K562 (cell line): ENCODE measurements around the gene SH3BGRL3. TPM values are rescaled to one million over a fixed set of nuclear protein-coding genes. Genes with fewer than 3 reads are reported as not detected.

Source experiments
- CREB1 ChIP-seq, 2 experiments: sonication (generic) in 1 of 2; formaldehyde crosslinking in 1 of 2; IDR thresholded peaks; 2 replicates each; pipeline versions ENCODE4 v1.6.1 to v1.8.0; 2012 to 2022; ENCODE audit warnings: inconsistent platforms in 1 of 2, mild to moderate bottlenecking in 1 of 2, missing genetic modification reagents in 1 of 2, moderate library complexity in 1 of 2
- EP400 ChIP-seq: fragments of 450-650 bp; IDR thresholded peaks from 2 replicates; pipeline ENCODE4 v1.6.1; 2017; ENCODE audit warnings: antibody characterized with exemption, mild to moderate bottlenecking, moderate library complexity
- ETS2 ChIP-seq: IDR thresholded peaks from 2 replicates; pipeline ENCODE4 v1.6.1; 2016; ENCODE audit warnings: borderline replicate concordance, missing genetic modification characterization, mild to moderate bottlenecking, moderate library complexity, missing compliant biosample characterization; ENCODE audit not compliant: poor library complexity, severe bottlenecking
- FOXJ2 ChIP-seq: fragments of 200-800 bp; sonication (Bioruptor generic); IDR thresholded peaks from 2 replicates; pipeline ENCODE4 v1.6.1; 2016; ENCODE audit warnings: missing genetic modification characterization, missing compliant biosample characterization
- HNRNPL ChIP-seq: fragments of 200-400 bp; formaldehyde crosslinking; IDR thresholded peaks from 2 replicates; pipeline ENCODE4 v1.6.1; 2017; ENCODE audit warnings: low read depth, mild to moderate bottlenecking, low read length
- KDM4B ChIP-seq, 2 experiments: fragments of 450-650 bp in 1 of 2; sonication (generic) in 1 of 2; IDR thresholded peaks; 2 replicates each; pipeline ENCODE4 v1.6.1; 2016 to 2017; ENCODE audit warnings: borderline replicate concordance in 2 of 2, antibody characterized with exemption in 1 of 2, low read depth in 1 of 2, mild to moderate bottlenecking in 1 of 2
- KLF16 ChIP-seq: IDR thresholded peaks from 2 replicates; pipeline ENCODE4 v1.6.1; 2016; ENCODE audit warnings: antibody characterized with exemption
- KLF6 ChIP-seq: fragments of 250-450 bp; sonication (Bioruptor Pico); IDR thresholded peaks from 2 replicates; pipeline ENCODE4 v1.4.0; 2020; ENCODE audit warnings: mild to moderate bottlenecking, moderate library complexity, borderline replicate concordance
- MECOM ChIP-seq: fragments of 250-450 bp; sonication (Bioruptor Pico); IDR thresholded peaks from 2 replicates; pipeline ENCODE4 v1.8.0; 2022; ENCODE audit warnings: inconsistent platforms
- MIER1 ChIP-seq: fragments of 450-650 bp; IDR thresholded peaks from 2 replicates; pipeline ENCODE4 v1.6.1; 2016; ENCODE audit warnings: antibody characterized with exemption, mild to moderate bottlenecking, low read depth
- NFE2L1 ChIP-seq: fragments of 450-650 bp; IDR thresholded peaks from 2 replicates; pipeline ENCODE4 v1.6.1; 2016; ENCODE audit warnings: missing genetic modification characterization, low read depth, mild to moderate bottlenecking, missing compliant biosample characterization, moderate library complexity, borderline replicate concordance
- PML ChIP-seq: IDR thresholded peaks from 2 replicates; pipeline ENCODE4 v1.6.1; 2012; ENCODE audit warnings: low read length, inconsistent platforms
- POLR2B ChIP-seq: fragments of 450-650 bp; IDR thresholded peaks from 2 replicates; pipeline ENCODE4 v1.6.1; 2018; ENCODE audit warnings: low read depth; ENCODE audit not compliant: partially characterized antibody
- PRMT5 ChIP-seq: sonication (generic); formaldehyde crosslinking; IDR thresholded peaks from 2 replicates; pipeline ENCODE4 v1.5.0; 2020; ENCODE audit warnings: missing genetic modification reagents
- SETDB1 ChIP-seq: IDR thresholded peaks from one replicate; pipeline ENCODE4 v1.6.1; 2012; ENCODE audit warnings: low read length, control low read depth, inconsistent platforms
- SMARCA4 ChIP-seq: fragments of 450-650 bp; IDR thresholded peaks from 2 replicates; pipeline ENCODE4 v1.6.1; 2016
- SMARCB1 ChIP-seq: IDR thresholded peaks from 2 replicates; pipeline ENCODE4 v1.6.1; 2011; ENCODE audit warnings: improper control_type of control experiment, low read depth; ENCODE audit not compliant: insufficient read length
- STAT5B ChIP-seq: fragments of 250-450 bp; sonication (Bioruptor Pico); IDR thresholded peaks from 2 replicates; pipeline ENCODE4 v1.8.0; 2021; ENCODE audit warnings: mild to moderate bottlenecking, inconsistent platforms
- TAF1 ChIP-seq: IDR thresholded peaks from 2 replicates; pipeline ENCODE4 v1.6.1; 2011; ENCODE audit warnings: mild to moderate bottlenecking, low read length, moderate library complexity; ENCODE audit not compliant: insufficient read depth, control insufficient read depth, severe bottlenecking; ENCODE audit errors: extremely low read depth
- ZC3H8 ChIP-seq: fragments of 450-650 bp; IDR thresholded peaks from 2 replicates; pipeline ENCODE4 v1.6.1; 2017
- ZFPM2 ChIP-seq: fragments of 250-450 bp; sonication (Bioruptor Pico); IDR thresholded peaks from 2 replicates; pipeline ENCODE4 v1.5.1; 2022; ENCODE audit warnings: mild to moderate bottlenecking
- ZNF232 ChIP-seq: sonication (generic); formaldehyde crosslinking; IDR thresholded peaks from 2 replicates; pipeline ENCODE4 v1.8.0; 2022; ENCODE audit warnings: mild to moderate bottlenecking, missing genetic modification reagents
- ZNF3 ChIP-seq: fragments of 250-450 bp; sonication (Bioruptor Pico); IDR thresholded peaks from 2 replicates; pipeline ENCODE4 v1.5.0; 2021; ENCODE audit warnings: mild to moderate bottlenecking, moderate library complexity
- ZNF316 ChIP-seq: fragments of 450-650 bp; IDR thresholded peaks from 2 replicates; pipeline ENCODE4 v1.6.1; 2016
- ZNF561 ChIP-seq: fragments of 450-650 bp; formaldehyde crosslinking; conservative IDR thresholded peaks from 2 replicates; pipeline ENCODE4 v1.4.0; 2020; ENCODE audit warnings: mild to moderate bottlenecking, moderate library complexity
- ZNF583 ChIP-seq: fragments of 250-450 bp; sonication (Bioruptor Pico); IDR thresholded peaks from 2 replicates; pipeline ENCODE4 v1.4.0; 2020
- ZNF707 ChIP-seq: fragments of 250-450 bp; sonication (Bioruptor Pico); conservative IDR thresholded peaks from 2 replicates; pipeline ENCODE4 v1.8.0; 2022; ENCODE audit warnings: inconsistent platforms, mild to moderate bottlenecking, moderate library complexity
- ZNF717 ChIP-seq: fragments of 250-450 bp; sonication (Bioruptor Pico); IDR thresholded peaks from 2 replicates; pipeline ENCODE4 v1.5.0; 2021
- ZNF785 ChIP-seq: fragments of 250-450 bp; sonication (Bioruptor Pico); IDR thresholded peaks from 2 replicates; pipeline ENCODE4 v1.4.0; 2020; ENCODE audit warnings: mild to moderate bottlenecking
- ZNF79 ChIP-seq: fragments of 250-450 bp; sonication (Bioruptor Pico); IDR thresholded peaks from 2 replicates; pipeline ENCODE4 v1.4.0; 2020; ENCODE audit warnings: low read depth, mild to moderate bottlenecking, moderate library complexity
- polyA plus RNA-seq, 8 experiments: library from polyadenylated mRNA; depleted of rRNA in 4 of 8; stranded (reverse) in 5 of 8; unstranded in 3 of 8; fragments of >200 nt; fragmentation: Nextera tagmentation in 2 of 8; fragmentation: Illumina TruSeq in 1 of 8; extraction: Ambion mirVana in 2 of 8; extraction: Trizol in 1 of 8; gene quantifications; 2 replicates each; pipeline versions ENCODE4 v1.2.1 to v1.2.3, GENCODE V29; 2011 to 2014; ENCODE audit warnings: inconsistent platforms in 1 of 8, missing spikeins in 1 of 8
- total RNA-seq, 7 experiments: library from RNA; depleted of rRNA in 6 of 7; stranded (reverse); fragments of >200 nt in 6 of 7; fragmentation: Illumina TruSeq in 2 of 7; extraction: Trizol in 2 of 7; gene quantifications; 2 replicates each; pipeline versions ENCODE4 v1.2.1 to v1.2.3, GENCODE V29; 2011 to 2021; ENCODE audit warnings: low replicate concordance in 1 of 7
- TF ChIP-seq, protein P1 (sequence below): sonication (generic); formaldehyde crosslinking; IDR thresholded peaks from 2 replicates; pipeline ENCODE4 v1.8.0; 2022; ENCODE audit warnings: missing genetic modification reagents, mild to moderate bottlenecking, borderline replicate concordance
- TF ChIP-seq, protein P2 (sequence below): fragments of 250-450 bp; sonication (Bioruptor Pico); IDR thresholded peaks from 2 replicates; pipeline ENCODE4 v1.6.1; 2021; ENCODE audit warnings: mild to moderate bottlenecking

The SH3BGRL3 gene
- total and polyA plus RNA-seq, 9 of the 15 experiments (the other 6 are each of a cell fraction or from before 2014, with no cell fraction given) = 30.3 to 140 (median 54.2) TPM

DNA sequence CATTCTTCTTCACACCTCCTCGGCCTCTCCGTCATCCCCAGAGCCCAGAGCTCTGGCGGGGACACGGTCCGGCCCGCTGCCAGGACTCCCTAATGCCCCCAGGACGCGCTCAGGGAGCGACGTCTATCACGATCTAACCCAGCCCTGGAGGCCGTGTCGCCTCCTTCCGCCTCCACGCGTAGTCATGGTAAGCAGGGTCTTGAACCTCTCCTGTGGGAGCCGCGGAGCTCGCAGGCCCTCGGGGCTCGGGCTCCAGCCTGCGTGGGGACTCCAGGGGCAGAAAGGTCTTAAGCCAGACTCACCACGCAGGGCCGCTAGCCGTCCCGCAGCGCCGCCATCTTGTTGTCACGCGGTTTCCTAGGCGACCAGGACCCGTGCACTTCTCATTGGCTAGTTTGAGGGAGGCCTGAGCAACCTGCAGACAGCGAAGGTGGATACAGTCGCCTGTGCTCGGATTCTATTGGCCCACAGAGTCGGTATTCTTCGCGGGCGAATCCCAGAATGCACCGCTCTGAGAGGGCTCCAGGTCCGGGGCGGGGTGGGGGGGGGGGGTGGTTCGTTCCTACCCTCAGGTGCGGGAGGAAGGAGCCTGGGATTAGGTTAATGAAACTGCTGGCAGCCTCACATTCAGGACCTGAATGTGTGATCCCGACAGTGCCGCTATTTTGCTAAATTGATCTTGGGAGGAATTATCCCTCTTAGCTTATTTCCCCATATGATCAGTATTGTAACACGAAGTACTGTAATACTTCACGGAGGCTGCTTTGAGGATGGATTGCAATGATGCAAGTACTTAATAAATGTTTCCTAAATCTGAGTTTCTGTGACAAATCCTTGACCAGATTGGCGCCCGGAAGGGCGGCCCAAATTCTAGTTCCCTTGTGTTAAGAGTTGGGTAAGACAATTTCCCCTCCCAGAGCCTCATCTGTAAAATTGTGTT lies 26.7 kb downstream of the SH3BGRL3 start, which contains the start of gene UBXN11 (continued):
- TF ChIP-seq, protein P1, sequence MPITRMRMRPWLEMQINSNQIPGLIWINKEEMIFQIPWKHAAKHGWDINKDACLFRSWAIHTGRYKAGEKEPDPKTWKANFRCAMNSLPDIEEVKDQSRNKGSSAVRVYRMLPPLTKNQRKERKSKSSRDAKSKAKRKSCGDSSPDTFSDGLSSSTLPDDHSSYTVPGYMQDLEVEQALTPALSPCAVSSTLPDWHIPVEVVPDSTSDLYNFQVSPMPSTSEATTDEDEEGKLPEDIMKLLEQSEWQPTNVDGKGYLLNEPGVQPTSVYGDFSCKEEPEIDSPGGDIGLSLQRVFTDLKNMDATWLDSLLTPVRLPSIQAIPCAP (CRISPR knock-in tag) = no peak
- TF ChIP-seq MECOM (CRISPR knock-in tag) = no peak
- no peak for TF ChIP-seq ZNF232 (CRISPR knock-in tag)
- TF ChIP-seq NFE2L1 (tag) = no peak
- no peak for TF ChIP-seq ZNF583 (CRISPR knock-in tag)
- no peak for TF ChIP-seq PRMT5 (CRISPR knock-in tag)
- TF ChIP-seq, protein P2, sequence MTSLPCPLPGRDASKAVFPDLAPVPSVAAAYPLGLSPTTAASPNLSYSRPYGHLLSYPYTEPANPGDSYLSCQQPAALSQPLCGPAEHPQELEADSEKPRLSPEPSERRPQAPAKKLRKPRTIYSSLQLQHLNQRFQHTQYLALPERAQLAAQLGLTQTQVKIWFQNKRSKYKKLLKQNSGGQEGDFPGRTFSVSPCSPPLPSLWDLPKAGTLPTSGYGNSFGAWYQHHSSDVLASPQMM (CRISPR knock-in tag) = no peak
- no peak for TF ChIP-seq ZNF316
- no peak for TF ChIP-seq SMARCB1
- TF ChIP-seq ZNF785 = no peak
- TF ChIP-seq SMARCA4 = no peak
- no peak for TF ChIP-seq PML
- peak; percentile 60; the same call in 1 of the 2 replicates for TF ChIP-seq CREB1 (IDR thresholded peaks at IDR 0.05)
- peak; percentile 76 for TF ChIP-seq CREB1 (CRISPR knock-in tag; IDR thresholded peaks at IDR 0.05)
- no peak for TF ChIP-seq HNRNPL
- TF ChIP-seq ZFPM2 (CRISPR knock-in tag) = no peak
- TF ChIP-seq FOXJ2 (tag) = peak; percentile 97
- TF ChIP-seq POLR2B = no peak
- TF ChIP-seq STAT5B (CRISPR knock-in tag) = no peak
- no peak for TF ChIP-seq SETDB1
- TF ChIP-seq ETS2 = no peak
- no peak for TF ChIP-seq ZNF561 (CRISPR knock-in tag)
- TF ChIP-seq ZNF717 (CRISPR knock-in tag) = no peak
- no peak for TF ChIP-seq ZC3H8
- TF ChIP-seq EP400 = peak; percentile 22; the same call in 1 of the 2 replicates
- TF ChIP-seq KLF6 (CRISPR knock-in tag) = no peak
- TF ChIP-seq KDM4B (IDR thresholded peaks at IDR 0.05; ENCODE audit: borderline replicate concordance in 2 of 2, low read depth in 1 of 2) = no peak
- no peak for TF ChIP-seq MIER1
- no peak for TF ChIP-seq ZNF707 (CRISPR knock-in tag)
- no peak for TF ChIP-seq ZNF79 (CRISPR knock-in tag)
- TF ChIP-seq ZNF3 = no peak
- TF ChIP-seq TAF1 = peak; percentile 58
- TF ChIP-seq KLF16 = no peak
